Measurements from ENCODE around the gene CDA.
A peak's percentile ranks its signal among the peaks of the same experiment; 100 is the strongest.

CDA gene

GRCh38 chr1:20630729-20631128 lies 41.8 kb downstream of the CDA start:
- Histone ChIP-seq H3K9me3 (ENCODE audit: severe bottlenecking) (peaks cover 3% of the 10 kb centered on the region), H3K4me3 (ENCODE audit: severe bottlenecking) (no peak overlapping the region), H3K27me3 (ENCODE audit: insufficient read depth, poor library complexity, severe bottlenecking) (no peaks in the 10 kb centered on the region), H3K4me1 (ENCODE audit: insufficient read depth, poor library complexity, severe bottlenecking) (no peaks in the 10 kb centered on the region), H3K36me3 (ENCODE audit: low read depth) (no peaks in the 10 kb centered on the region), H3K27ac (ENCODE audit: poor library complexity, severe bottlenecking) (no peak overlapping the region)
- ATAC-seq (ENCODE audit: low read depth), result no peak
- no peak for DNase-seq (ENCODE audit: low spot score)
- no peak for TF ChIP-seq CTCF (IDR thresholded peaks at IDR 0.05; ENCODE audit: poor library complexity, severe bottlenecking)

- Histone ChIP-seq H3K27ac (ENCODE audit: poor library complexity, severe bottlenecking) (no peak overlapping the region), H3K36me3 (ENCODE audit: low read depth) (no peaks in the 10 kb centered on the region), H3K4me1 (ENCODE audit: insufficient read depth, poor library complexity, severe bottlenecking) (no peaks in the 10 kb centered on the region), H3K27me3 (ENCODE audit: insufficient read depth, poor library complexity, severe bottlenecking) (no peaks in the 10 kb centered on the region), H3K9me3 (ENCODE audit: severe bottlenecking) (peaks cover 3% of the 10 kb centered on the region), H3K4me3 (ENCODE audit: severe bottlenecking) (no peak overlapping the region)
- no peak for TF ChIP-seq CTCF (IDR thresholded peaks at IDR 0.05; ENCODE audit: poor library complexity, severe bottlenecking)
- no peak for DNase-seq (ENCODE audit: low spot score)
- ATAC-seq (ENCODE audit: low read depth), result no peak
Measured at GRCh38 chr1:20632386-20632785, 43.5 kb downstream of the CDA start.

- ATAC-seq (ENCODE audit: low read depth), result peak; percentile 86
- TF ChIP-seq CTCF (IDR thresholded peaks at IDR 0.05; ENCODE audit: poor library complexity, severe bottlenecking), result peak; percentile 98
- DNase-seq (ENCODE audit: low spot score), result peak; percentile 86
- Histone ChIP-seq H3K27me3 (ENCODE audit: insufficient read depth, poor library complexity, severe bottlenecking) (no peaks in the 10 kb centered on the region), H3K4me1 (ENCODE audit: insufficient read depth, poor library complexity, severe bottlenecking) (no peaks in the 10 kb centered on the region), H3K27ac (ENCODE audit: poor library complexity, severe bottlenecking) (peak within 1 kb of the TSS; percentile 56), H3K36me3 (ENCODE audit: low read depth) (no peaks in the 10 kb centered on the region), H3K4me3 (ENCODE audit: severe bottlenecking) (peak within 1 kb of the TSS; percentile 93), H3K9me3 (ENCODE audit: severe bottlenecking) (peaks cover 3% of the 10 kb centered on the region)
Measured at GRCh38 chr1:20633190-20634064, 44.5 kb downstream of the CDA start, which contains the start of gene PINK1. Gene PINK1 (plus strand): TSS chr1:20633458. CDS start chr1:20633549, 91 bp downstream.

- Histone ChIP-seq H3K4me3 (ENCODE audit: severe bottlenecking) (peak overlapping the region; percentile 93), H3K9me3 (ENCODE audit: severe bottlenecking) (peaks cover 3% of the 10 kb centered on the region), H3K36me3 (ENCODE audit: low read depth) (no peaks in the 10 kb centered on the region), H3K27me3 (ENCODE audit: insufficient read depth, poor library complexity, severe bottlenecking) (no peaks in the 10 kb centered on the region), H3K27ac (ENCODE audit: poor library complexity, severe bottlenecking) (peak overlapping the region; percentile 56), H3K4me1 (ENCODE audit: insufficient read depth, poor library complexity, severe bottlenecking) (no peaks in the 10 kb centered on the region)
- DNase-seq (ENCODE audit: low spot score) (no peak), ATAC-seq (ENCODE audit: low read depth) (peak; percentile 19)
- no peak for TF ChIP-seq CTCF (IDR thresholded peaks at IDR 0.05; ENCODE audit: poor library complexity, severe bottlenecking)
Measured at GRCh38 chr1:20634065-20634593, 45.2 kb downstream of the CDA start.
